Parathyroid adenoma (tissue), 2 donors: ENCODE results near the gene AACS.

ENCODE experiments used
- H2AFZ ChIP-seq: fragments of 300-600 bp; sonication (generic); one replicate; pipeline ENCODE4 v1.7.0; 2017; ENCODE audit warnings: antibody characterized with exemption, mild to moderate bottlenecking
- H3K27ac ChIP-seq: fragments of 300-600 bp; sonication (generic); one replicate; pipeline ENCODE4 v1.7.0; 2017
- H3K27me3 ChIP-seq: fragments of 300-600 bp; sonication (generic); one replicate; pipeline ENCODE4 v1.7.0; 2017; ENCODE audit warnings: low read length; ENCODE audit not compliant: control insufficient read depth, insufficient read depth
- H3K36me3 ChIP-seq: fragments of 300-600 bp; sonication (generic); one replicate; pipeline ENCODE4 v1.7.0; 2017; ENCODE audit warnings: low read length; ENCODE audit not compliant: control insufficient read depth, insufficient read depth
- H3K4me1 ChIP-seq: fragments of 300-600 bp; sonication (generic); one replicate; pipeline ENCODE4 v1.7.0; 2017; ENCODE audit warnings: control low read depth
- H3K4me2 ChIP-seq: fragments of 300-600 bp; sonication (generic); one replicate; pipeline ENCODE4 v1.7.0; 2017; ENCODE audit warnings: low read length
- H3K4me3 ChIP-seq: fragments of 300-600 bp; sonication (generic); one replicate; pipeline ENCODE4 v1.7.0; 2017; ENCODE audit warnings: low read depth, low read length
- H3K79me2 ChIP-seq: fragments of 300-600 bp; sonication (generic); one replicate; pipeline ENCODE4 v1.7.0; 2017; ENCODE audit warnings: control low read depth
- H3K9ac ChIP-seq: fragments of 300-600 bp; sonication (generic); one replicate; pipeline ENCODE4 v1.7.0; 2017; ENCODE audit warnings: mild to moderate bottlenecking
- H3K9me3 ChIP-seq: fragments of 300-600 bp; sonication (generic); one replicate; pipeline ENCODE4 v1.7.0; 2017; ENCODE audit warnings: low read length; ENCODE audit not compliant: control insufficient read depth
- CTCF ChIP-seq: fragments of 300-600 bp; sonication (generic); IDR thresholded peaks from one replicate; pipeline ENCODE4 v1.7.0; 2017; ENCODE audit warnings: antibody characterized with exemption, mild to moderate bottlenecking
- donor health status: primary hyperparathyroidism.

AACS gene

GRCh38 chr12:125164541-125164940, 99.3 kb downstream of the AACS start:
- H3K4me2 ChIP-seq: no peak overlapping the region
- no peak overlapping the region for H3K9ac ChIP-seq
- no peaks in the 10 kb centered on the region for H3K27me3 ChIP-seq
- no peaks in the 10 kb centered on the region for H3K79me2 ChIP-seq
- no peak for TF ChIP-seq CTCF
- H2AFZ ChIP-seq: no peak overlapping the region
- peaks cover 2% of the 10 kb centered on the region for H3K36me3 ChIP-seq
- H3K27ac ChIP-seq: no peak overlapping the region
- no peaks in the 10 kb centered on the region for H3K4me1 ChIP-seq
- H3K4me3 ChIP-seq: no peak overlapping the region
- no peaks in the 10 kb centered on the region for H3K9me3 ChIP-seq

GRCh38 chr12:125166041-125166440, 100.8 kb downstream of the AACS start:
- H3K4me2 ChIP-seq: no peak overlapping the region
- no peak overlapping the region for H3K9ac ChIP-seq
- no peaks in the 10 kb centered on the region for H3K79me2 ChIP-seq
- no peak for TF ChIP-seq CTCF
- H3K27ac ChIP-seq: no peak overlapping the region
- no peaks in the 10 kb centered on the region for H3K4me1 ChIP-seq
- H2AFZ ChIP-seq: no peak overlapping the region
- no peak overlapping the region for H3K4me3 ChIP-seq
- H3K27me3 ChIP-seq: no peaks in the 10 kb centered on the region
- no peaks in the 10 kb centered on the region for H3K9me3 ChIP-seq
- peaks cover 2% of the 10 kb centered on the region for H3K36me3 ChIP-seq

GRCh38 chr12:125167658-125168057, 102.4 kb downstream of the AACS start:
- Histone ChIP-seq H3K9ac (no peak overlapping the region), H3K27me3 (no peaks in the 10 kb centered on the region), H3K4me3 (no peak overlapping the region), H3K79me2 (no peaks in the 10 kb centered on the region), H3K4me1 (no peaks in the 10 kb centered on the region), H3K9me3 (no peaks in the 10 kb centered on the region), H3K36me3 (peaks cover 2% of the 10 kb centered on the region), H3K4me2 (no peak overlapping the region), H2AFZ (no peak overlapping the region), H3K27ac (no peak overlapping the region)
- no peak for TF ChIP-seq CTCF

- no peak overlapping the region for H3K4me3 ChIP-seq
- no peak overlapping the region for H2AFZ ChIP-seq
- no peak overlapping the region for H3K9ac ChIP-seq
- H3K79me2 ChIP-seq: no peaks in the 10 kb centered on the region
- H3K4me1 ChIP-seq: no peaks in the 10 kb centered on the region
- peaks cover 2% of the 10 kb centered on the region for H3K36me3 ChIP-seq
- H3K4me2 ChIP-seq: no peak overlapping the region
- H3K27ac ChIP-seq: no peak overlapping the region
- no peak for TF ChIP-seq CTCF
- H3K27me3 ChIP-seq: no peaks in the 10 kb centered on the region
- H3K9me3 ChIP-seq: no peaks in the 10 kb centered on the region
Observed at GRCh38 chr12:125169451-125169850, 104.2 kb downstream of the AACS start.

- no peak for TF ChIP-seq CTCF
Observed at GRCh38 chr12:125169870-125170269, 104.6 kb downstream of the AACS start.

More at GRCh38 chr12:125169870-125170269, 104.6 kb downstream of the AACS start:
- no peak overlapping the region for H2AFZ ChIP-seq
- H3K4me3 ChIP-seq: no peak overlapping the region
- no peak overlapping the region for H3K27ac ChIP-seq
- no peaks in the 10 kb centered on the region for H3K9me3 ChIP-seq
- no peaks in the 10 kb centered on the region for H3K27me3 ChIP-seq
- H3K36me3 ChIP-seq: peaks cover 2% of the 10 kb centered on the region
- H3K4me1 ChIP-seq: no peaks in the 10 kb centered on the region
- H3K9ac ChIP-seq: no peak overlapping the region
- H3K79me2 ChIP-seq: no peaks in the 10 kb centered on the region
- no peak overlapping the region for H3K4me2 ChIP-seq
